Esophagus squamous epithelium (tissue), 4 donors: ENCODE measurements around the gene DRAP1.

ENCODE experiments used
- CTCF ChIP-seq, 6 experiments: fragments of 450-650 bp in 4 of 6; fragments of 200-600 bp in 2 of 6; sonication (generic) in 2 of 6; IDR thresholded peaks; one replicate each; pipeline ENCODE4 v1.5.1; 2016 to 2019; ENCODE audit warnings: antibody characterized with exemption in 6 of 6, mild to moderate bottlenecking in 4 of 6, moderate library complexity in 4 of 6
- POLR2A ChIP-seq, 4 donors: fragments of 450-650 bp; IDR thresholded peaks; one replicate each; pipeline ENCODE4 v1.6.1; 2017; ENCODE audit warnings: antibody characterized with exemption in 4 of 4, mild to moderate bottlenecking in 4 of 4, moderate library complexity in 3 of 4

GRCh38 chr11:65952052-65952521, 32.9 kb downstream of the DRAP1 start:
- TF ChIP-seq POLR2A (IDR thresholded peaks at IDR 0.05): no peak
- no peak for TF ChIP-seq CTCF (IDR thresholded peaks at IDR 0.05)
